AG10803 (cell line): ENCODE measurements around the gene PPFIBP1.

Source experiments
- DNase-seq: peaks from one replicate; pipeline ENCODE4 v3.0.0; 2010; ENCODE audit warnings: low read depth
- H3K4me3 ChIP-seq: 2 replicates; pipeline ENCODE4 v1.5.1; 2011; ENCODE audit warnings: mild to moderate bottlenecking, low read length, control low read depth
- TF ChIP-seq, protein P1 (sequence below): conservative IDR thresholded peaks from 2 replicates; pipeline ENCODE4 v1.5.1; 2011; ENCODE audit warnings: mild to moderate bottlenecking, low read length, control low read depth, inconsistent platforms

PPFIBP1 gene

GRCh38 chr12:27549236-27549800 is 25.3 kb downstream of the PPFIBP1 start:
- peak; percentile 92 for DNase-seq
- peak overlapping the region; percentile 44 for H3K4me3 ChIP-seq
- TF ChIP-seq, protein P1, sequence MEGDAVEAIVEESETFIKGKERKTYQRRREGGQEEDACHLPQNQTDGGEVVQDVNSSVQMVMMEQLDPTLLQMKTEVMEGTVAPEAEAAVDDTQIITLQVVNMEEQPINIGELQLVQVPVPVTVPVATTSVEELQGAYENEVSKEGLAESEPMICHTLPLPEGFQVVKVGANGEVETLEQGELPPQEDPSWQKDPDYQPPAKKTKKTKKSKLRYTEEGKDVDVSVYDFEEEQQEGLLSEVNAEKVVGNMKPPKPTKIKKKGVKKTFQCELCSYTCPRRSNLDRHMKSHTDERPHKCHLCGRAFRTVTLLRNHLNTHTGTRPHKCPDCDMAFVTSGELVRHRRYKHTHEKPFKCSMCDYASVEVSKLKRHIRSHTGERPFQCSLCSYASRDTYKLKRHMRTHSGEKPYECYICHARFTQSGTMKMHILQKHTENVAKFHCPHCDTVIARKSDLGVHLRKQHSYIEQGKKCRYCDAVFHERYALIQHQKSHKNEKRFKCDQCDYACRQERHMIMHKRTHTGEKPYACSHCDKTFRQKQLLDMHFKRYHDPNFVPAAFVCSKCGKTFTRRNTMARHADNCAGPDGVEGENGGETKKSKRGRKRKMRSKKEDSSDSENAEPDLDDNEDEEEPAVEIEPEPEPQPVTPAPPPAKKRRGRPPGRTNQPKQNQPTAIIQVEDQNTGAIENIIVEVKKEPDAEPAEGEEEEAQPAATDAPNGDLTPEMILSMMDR = no peak

- peak; percentile 99 for DNase-seq
- peak overlapping the region; percentile 44 for H3K4me3 ChIP-seq
- TF ChIP-seq, protein P1 = no peak
These were observed 26.0 kb downstream of the PPFIBP1 start for GRCh38 chr12:27549801-27550652.

DNA sequence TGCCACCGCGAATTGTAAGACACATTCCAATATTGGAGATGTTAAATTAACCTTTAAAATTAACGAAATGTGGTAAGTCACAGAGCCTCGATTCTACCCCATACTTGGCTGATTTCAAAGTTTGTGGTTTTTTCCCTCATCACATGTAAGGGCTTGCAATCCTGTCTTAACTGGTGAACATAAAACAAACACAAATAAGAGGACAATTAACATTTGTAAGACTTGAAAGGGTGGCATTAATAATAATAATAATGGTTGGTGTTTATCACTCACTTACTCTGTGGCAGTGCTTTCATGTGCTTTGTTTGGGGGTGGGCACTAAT is 26.6 kb downstream of the PPFIBP1 start:
- no peak overlapping the region for H3K4me3 ChIP-seq
- TF ChIP-seq, protein P1 = no peak
- peak; percentile 56 for DNase-seq

GRCh38 chr12:27551172-27551840 is 27.3 kb downstream of the PPFIBP1 start:
- no peak for DNase-seq
- TF ChIP-seq, protein P1 = no peak
- no peak overlapping the region for H3K4me3 ChIP-seq

GRCh38 chr12:27552235-27552634 is 28.2 kb downstream of the PPFIBP1 start:
- H3K4me3 ChIP-seq = no peak overlapping the region
- TF ChIP-seq, protein P1 = no peak
- no peak for DNase-seq

DNA sequence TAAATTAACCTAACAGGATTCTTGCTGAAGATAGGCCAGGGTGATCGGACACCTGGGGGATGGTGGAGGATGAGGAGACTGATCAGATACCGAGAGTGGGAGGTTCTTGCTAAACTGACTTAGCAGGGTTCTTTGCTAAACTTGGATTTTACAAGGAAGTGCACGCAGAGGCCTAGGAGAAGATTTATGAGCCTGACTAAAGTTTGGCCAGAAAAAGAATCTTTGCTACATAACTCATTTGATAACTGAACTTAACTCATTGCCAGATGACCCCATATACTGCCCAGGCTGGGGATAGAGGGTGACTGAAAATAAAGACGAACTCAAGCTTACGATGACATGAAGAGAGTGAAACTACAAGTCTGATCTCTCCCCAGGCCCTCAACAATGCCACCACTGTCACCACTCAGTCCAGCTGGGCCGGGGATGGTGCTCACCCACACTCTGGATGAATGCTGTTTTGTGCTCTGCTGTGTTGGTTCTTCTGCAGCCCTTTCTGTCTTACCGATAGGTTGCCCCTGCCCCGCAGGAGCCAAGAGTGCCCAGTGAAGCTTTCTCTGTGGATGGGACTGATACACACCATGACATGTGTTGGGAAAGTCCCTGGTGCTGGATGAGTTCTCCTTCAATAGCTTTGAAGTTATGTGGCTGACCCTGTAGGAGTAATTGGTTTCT is 29.0 kb downstream of the PPFIBP1 start:
- H3K4me3 ChIP-seq = no peak overlapping the region
- DNase-seq = no peak
- TF ChIP-seq, protein P1 = no peak
